SW 1271 (cell line): ENCODE results near the gene ALOX5.
"Not testable (repeated sequence)": the region's sequence is repeated elsewhere in the genome, so short reads cannot be mapped to it uniquely, and the experiment has no call there.

Experiments
- DNase-seq, 2 experiments: peaks; one replicate each; lab custom pipeline; 2025; lab: John Stamatoyannopoulos, UW

Gene ALOX5

DNA sequence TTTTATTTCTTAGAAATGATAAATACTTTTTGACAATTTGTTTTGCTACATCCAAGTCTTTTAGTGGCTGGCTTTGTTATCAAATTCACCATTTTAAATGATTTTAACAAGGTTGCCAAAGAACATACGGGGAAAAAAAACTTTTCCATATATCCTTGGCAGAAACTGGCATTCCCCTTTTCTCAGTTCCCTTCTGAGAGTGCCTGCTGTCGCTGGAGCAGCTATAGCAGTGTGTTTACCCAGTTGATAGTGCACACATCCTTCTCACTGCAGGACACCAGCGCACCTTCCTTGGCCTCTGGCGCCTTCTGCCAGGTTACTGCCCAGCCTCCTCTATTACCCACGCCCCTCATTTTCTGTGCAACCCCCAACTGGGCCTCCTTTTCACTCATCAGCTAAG is 94.1 kb downstream of the ALOX5 start:
- DNase-seq, result no peak

- no peak for DNase-seq
These were observed 96.3 kb downstream of the ALOX5 start for GRCh38 chr10:45470098-45471012.

DNA sequence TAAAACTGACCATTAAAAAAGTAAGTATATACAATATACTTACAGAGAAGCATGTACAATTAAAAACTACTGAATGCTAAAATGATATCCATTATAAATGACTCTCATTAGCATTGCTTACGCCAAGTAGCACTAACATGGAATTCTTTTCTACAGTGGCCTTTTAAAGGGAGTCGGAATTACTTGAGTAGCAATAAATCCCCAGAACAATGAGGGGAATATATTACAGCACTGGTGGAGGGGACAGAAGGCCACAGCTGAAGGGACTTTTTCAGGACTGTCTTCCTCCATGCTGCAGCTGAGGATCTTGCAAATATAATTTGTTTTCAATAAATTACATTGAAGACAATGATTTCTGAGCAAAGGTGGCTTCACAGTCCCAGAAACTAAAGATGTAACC is 97.0 kb downstream of the ALOX5 start:
- DNase-seq, result no peak

GRCh38 chr10:45471531-45472310 is 97.7 kb downstream of the ALOX5 start:
- DNase-seq, result no peak

DNA sequence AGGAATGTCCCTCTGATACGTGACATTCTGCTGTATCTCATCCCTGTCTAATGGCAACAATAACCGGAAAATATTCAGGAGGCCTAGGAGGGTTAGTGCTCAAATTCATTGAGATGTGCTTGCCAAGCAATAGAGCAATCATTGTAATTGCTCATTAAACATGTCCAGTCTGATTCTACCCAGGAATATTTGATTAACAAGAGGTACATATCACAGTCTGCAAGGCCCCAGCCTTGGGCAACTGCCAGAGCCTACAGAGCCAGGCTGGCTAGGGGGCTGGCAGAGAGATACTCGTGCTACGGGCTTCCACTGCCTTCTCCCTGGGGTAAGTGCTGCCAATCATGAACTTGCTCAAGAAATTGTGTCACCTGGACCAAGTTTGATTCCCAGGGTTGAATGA is 99.1 kb downstream of the ALOX5 start:
- DNase-seq, result no peak

- no peak for DNase-seq
These were observed 102.5 kb downstream of the ALOX5 start for GRCh38 chr10:45476559-45476958.

GRCh38 chr10:45480294-45480693 is 106.3 kb downstream of the ALOX5 start:
- DNase-seq, result no peak

DNA sequence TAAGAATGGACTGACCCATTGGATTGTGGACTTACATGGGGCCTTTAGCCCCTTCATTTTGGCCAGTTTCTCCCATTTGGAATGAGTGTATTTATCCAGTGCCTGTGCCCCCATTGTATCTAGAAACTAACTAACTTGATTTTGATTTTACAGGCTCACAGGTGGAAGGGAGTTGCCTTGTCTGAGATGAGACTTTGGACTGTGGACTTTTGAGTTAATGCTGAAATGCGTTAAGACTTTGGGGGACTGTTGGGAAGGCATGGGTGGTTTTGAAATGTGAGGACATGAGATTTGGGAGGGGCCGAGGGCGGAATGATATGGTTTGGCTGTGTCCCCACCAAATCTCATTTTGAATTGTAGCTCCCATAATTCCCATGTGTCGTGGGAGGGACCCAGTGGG is 107.1 kb downstream of the ALOX5 start:
- DNase-seq, result not testable (repeated sequence)

DNA sequence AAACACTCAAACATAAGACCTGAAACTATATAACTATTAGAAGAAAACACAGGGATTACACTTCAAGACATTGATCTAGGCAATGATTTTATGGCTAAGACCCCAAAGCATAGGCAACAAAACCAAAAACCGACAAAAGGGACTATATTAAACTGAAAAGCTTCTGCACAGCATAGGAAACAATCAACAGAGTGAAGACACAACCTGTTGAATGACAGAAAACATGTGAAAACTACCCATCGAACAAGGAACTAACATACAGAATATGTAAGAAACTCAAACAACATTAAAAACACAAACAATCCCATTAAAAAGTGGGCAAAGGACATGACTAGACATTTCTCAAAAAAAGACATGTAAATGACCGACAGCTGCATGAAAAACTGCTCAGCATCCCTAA is 109.0 kb downstream of the ALOX5 start:
- DNase-seq, result no peak

DNA sequence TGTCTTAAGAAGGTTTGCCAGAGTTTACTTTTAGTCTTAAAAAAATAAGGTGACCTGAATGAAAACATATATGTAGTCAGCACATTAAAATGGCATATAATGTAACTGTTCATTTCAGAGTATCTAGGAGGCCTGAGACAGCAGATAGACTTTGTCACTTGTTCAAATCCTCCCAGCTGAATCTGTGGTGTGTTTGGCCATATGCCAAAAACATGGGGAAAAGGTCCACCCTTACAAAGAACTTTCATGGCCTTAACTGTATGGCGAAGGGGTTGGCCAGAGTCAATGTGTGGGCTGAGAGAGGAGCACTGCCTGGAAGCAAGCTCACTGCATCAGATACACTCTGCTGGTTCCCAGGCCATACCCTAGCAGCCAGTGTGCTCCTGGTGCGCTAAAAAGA is 113.7 kb downstream of the ALOX5 start:
- no peak for DNase-seq

- DNase-seq, result no peak
These were observed 114.3 kb downstream of the ALOX5 start for GRCh38 chr10:45488365-45488764.

DNA sequence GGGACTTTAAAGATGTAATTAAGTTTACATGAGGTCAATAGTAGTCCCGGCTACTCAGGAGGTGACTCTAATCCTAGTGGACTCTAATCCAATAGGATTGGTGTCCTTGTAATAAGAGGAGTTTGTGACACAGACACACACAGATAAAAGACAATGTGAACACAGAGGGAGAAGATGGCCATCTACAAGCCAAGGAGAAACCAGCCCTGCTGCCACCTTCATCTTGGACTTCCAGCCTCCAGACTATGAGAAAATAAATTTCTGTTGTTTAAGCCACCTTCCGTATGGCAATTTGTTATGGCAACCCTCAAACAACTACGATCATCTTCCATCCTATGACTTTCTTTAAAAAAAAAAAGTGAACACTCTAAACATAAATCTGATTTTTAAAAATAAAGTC is 116.3 kb downstream of the ALOX5 start:
- DNase-seq, result no peak

DNA sequence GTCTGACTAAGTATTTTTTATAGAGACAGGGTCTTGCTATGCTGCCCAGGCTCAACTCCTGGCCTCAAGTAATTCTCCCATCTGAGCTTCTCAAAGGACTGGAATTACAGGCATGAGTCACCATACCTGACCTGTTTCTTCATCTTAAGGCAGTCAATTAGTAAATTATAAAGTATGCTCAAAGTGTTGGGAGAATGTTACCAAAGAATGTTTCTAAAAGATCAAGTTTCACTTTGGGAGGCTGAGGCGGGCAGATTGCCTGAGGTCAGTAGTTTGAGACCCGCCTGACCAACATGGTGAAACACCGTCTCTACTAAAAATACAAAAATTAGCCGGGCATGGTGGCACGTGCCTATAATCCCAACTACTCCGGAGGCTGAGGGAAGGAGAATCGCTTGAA is 117.0 kb downstream of the ALOX5 start:
- DNase-seq, result no peak
